ENCODE data around the gene DCAF8L2.
"Not testable (repeated sequence)": the region's sequence is repeated elsewhere in the genome, so short reads cannot be mapped to it uniquely, and the experiment has no call there.

Gene DCAF8L2

GRCh38 chrX:27590044-27590443 is at the start of gene DCAF8L2:
Gene DCAF8L2, plus strand, starts transcription at chrX:27590344. Its CDS starts 156,552 bp downstream, at chrX:27746896.
- no peak for DNase-seq (ENCODE audit: low read depth, low spot score)
- TF ChIP-seq CTCF (IDR thresholded peaks at IDR 0.05; ENCODE audit: low read depth, low read length) = no peak
- in situ Hi-C loops (cut with HindIII; ENCODE audit: low sequenced_read_pairs) = no loop called here

GRCh38 chrX:27541161-27541560 is 49.0 kb upstream of the DCAF8L2 start:
- H3K4me3 ChIP-seq (ENCODE audit: low read depth, low read length); in situ Hi-C loops (cut with HindIII; ENCODE audit: low sequenced_read_pairs): not testable (repeated sequence)

More at GRCh38 chrX:27590044-27590443, at the start of gene DCAF8L2:
- no peak within 1 kb of the TSS for H3K4me3 ChIP-seq (ENCODE audit: low read depth, low read length)

GRCh38 chrX:27548624-27549023 is 41.5 kb upstream of the DCAF8L2 start:
- in situ Hi-C loops (cut with HindIII; ENCODE audit: low sequenced_read_pairs) = no loop called here
- no peak overlapping the region for H3K4me3 ChIP-seq (ENCODE audit: low read depth, low read length)

More at GRCh38 chrX:27541161-27541560, 49.0 kb upstream of the DCAF8L2 start:
- DNase-seq (ENCODE audit: low read depth, low spot score) = not testable (repeated sequence)

GRCh38 chrX:27549688-27550087 is 40.5 kb upstream of the DCAF8L2 start:
- TF ChIP-seq CTCF (IDR thresholded peaks at IDR 0.05; ENCODE audit: low read depth, low read length) = no peak
- no peak for DNase-seq (ENCODE audit: low read depth, low spot score)
- H3K4me3 ChIP-seq (ENCODE audit: low read depth, low read length) = no peak overlapping the region
- in situ Hi-C loops (cut with HindIII; ENCODE audit: low sequenced_read_pairs) = no loop called here

More at GRCh38 chrX:27548624-27549023, 41.5 kb upstream of the DCAF8L2 start:
- no peak for DNase-seq (ENCODE audit: low read depth, low spot score)
- no peak for TF ChIP-seq CTCF (IDR thresholded peaks at IDR 0.05; ENCODE audit: low read depth, low read length)

- peak; percentile 16 for DNase-seq (ENCODE audit: low read depth, low spot score)
- peak; percentile 39 for TF ChIP-seq CTCF (IDR thresholded peaks at IDR 0.05; ENCODE audit: low read depth, low read length)
- no peak overlapping the region for H3K4me3 ChIP-seq (ENCODE audit: low read depth, low read length)
- in situ Hi-C loops (cut with HindIII; ENCODE audit: low sequenced_read_pairs) = no loop called here
Measured at GRCh38 chrX:27555514-27555913, 34.6 kb upstream of the DCAF8L2 start.

GRCh38 chrX:27565992-27566391 is 24.2 kb upstream of the DCAF8L2 start:
- H3K4me3 ChIP-seq (ENCODE audit: low read depth, low read length) = no peak overlapping the region
- in situ Hi-C loops (cut with HindIII; ENCODE audit: low sequenced_read_pairs) = no loop called here
- no peak for TF ChIP-seq CTCF (IDR thresholded peaks at IDR 0.05; ENCODE audit: low read depth, low read length)
- DNase-seq (ENCODE audit: low read depth, low spot score) = peak; percentile 33

- in situ Hi-C loops (cut with HindIII; ENCODE audit: low sequenced_read_pairs) = no loop called here
- TF ChIP-seq CTCF (IDR thresholded peaks at IDR 0.05; ENCODE audit: low read depth, low read length) = no peak
- no peak overlapping the region for H3K4me3 ChIP-seq (ENCODE audit: low read depth, low read length)
- DNase-seq (ENCODE audit: low read depth, low spot score) = no peak
Measured at GRCh38 chrX:27571164-27571563, 19.0 kb upstream of the DCAF8L2 start.
